H1 (cell line): Measurements from ENCODE around the gene ARHGAP21.
"Not testable (repeated sequence)": the region's sequence is repeated elsewhere in the genome, so short reads cannot be mapped to it uniquely, and the experiment has no call there.

Experiments
- BCL11A ChIP-seq, 2 experiments: IDR thresholded peaks; one replicate each; pipeline ENCODE4 v1.6.1; 2011; ENCODE audit warnings: low read depth in 2 of 2, low read length in 2 of 2, mild to moderate bottlenecking in 2 of 2
- CHD2 ChIP-seq: IDR thresholded peaks from 2 replicates; pipeline ENCODE4 v1.6.1; 2012; ENCODE audit warnings: low read length, improper control_type of control experiment
- EP300 ChIP-seq, 2 experiments: IDR thresholded peaks; 1 replicate in 1 of 2; 2 replicates in 1 of 2; pipeline ENCODE4 v1.6.1; 2011 to 2012; ENCODE audit warnings: low read depth in 2 of 2, low read length in 2 of 2, mild to moderate bottlenecking in 2 of 2, borderline replicate concordance in 1 of 2, inconsistent platforms in 1 of 2, moderate library complexity in 1 of 2
- JUN ChIP-seq: IDR thresholded peaks from 2 replicates; pipeline ENCODE4 v1.6.1; 2011; ENCODE audit warnings: low read depth, mild to moderate bottlenecking, improper control_type of control experiment, low read length
- POLR2A ChIP-seq, 2 experiments: IDR thresholded peaks; 1 replicate in 1 of 2; 2 replicates in 1 of 2; pipeline ENCODE4 v1.6.1; 2011; ENCODE audit warnings: low read depth in 2 of 2, low read length in 2 of 2, mild to moderate bottlenecking in 2 of 2; ENCODE audit errors: control extremely low read depth in 1 of 2
- POLR2AphosphoS5 ChIP-seq: IDR thresholded peaks from 2 replicates; pipeline ENCODE4 v1.6.1; 2011; ENCODE audit warnings: low read depth, low read length
- RBBP5 ChIP-seq: IDR thresholded peaks from 2 replicates; pipeline ENCODE4 v1.7.1; 2012; ENCODE audit warnings: low read depth, mild to moderate bottlenecking, inconsistent platforms, low read length, moderate library complexity, borderline replicate concordance
- SIN3A ChIP-seq, 2 experiments: IDR thresholded peaks in 1 of 2; conservative IDR thresholded peaks in 1 of 2; 2 replicates each; pipeline ENCODE4 v1.6.1; 2011 to 2012; ENCODE audit warnings: low read length in 2 of 2, improper control_type of control experiment in 1 of 2, low read depth in 1 of 2, mild to moderate bottlenecking in 1 of 2
- SP1 ChIP-seq: IDR thresholded peaks from 2 replicates; pipeline ENCODE4 v1.6.1; 2011; ENCODE audit warnings: low read depth, low read length
- TEAD4 ChIP-seq: IDR thresholded peaks from 2 replicates; pipeline ENCODE4 v1.6.1; 2012; ENCODE audit warnings: low read depth, low read length, inconsistent platforms, mixed read lengths
- YY1 ChIP-seq: IDR thresholded peaks from 2 replicates; pipeline ENCODE4 v1.6.1; 2011; ENCODE audit warnings: low read depth, mild to moderate bottlenecking, low read length
- TF ChIP-seq, protein P1 (sequence below), 3 experiments: IDR thresholded peaks; 1 replicate in 2 of 3; 2 replicates in 1 of 3; pipeline versions ENCODE4 v1.5.1 to v1.6.1; 2011; ENCODE audit warnings: low read length in 3 of 3, mild to moderate bottlenecking in 3 of 3, inconsistent platforms in 2 of 3, low read depth in 1 of 3, moderate library complexity in 1 of 3; ENCODE audit not compliant: insufficient read depth in 1 of 3; ENCODE audit errors: control extremely low read depth in 1 of 3

DNA sequence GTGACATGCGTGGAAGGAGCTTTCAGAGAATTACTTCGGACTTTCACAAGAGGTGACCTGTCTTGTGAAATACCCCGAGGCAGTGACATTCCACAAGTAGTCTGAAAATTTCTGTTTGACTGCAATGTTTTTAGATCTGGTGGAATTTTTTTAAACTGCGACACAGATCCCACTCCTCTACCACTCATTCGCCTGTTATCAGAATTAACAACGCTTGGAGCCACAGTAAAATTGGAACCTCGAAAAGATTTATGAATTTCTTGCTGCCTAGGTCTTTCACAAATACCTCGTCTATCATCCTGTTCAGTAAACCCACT is 103.7 kb downstream of the ARHGAP21 start:
- not testable (repeated sequence) for TF ChIP-seq POLR2A (IDR thresholded peaks at IDR 0.05; ENCODE audit: control extremely low read depth in 1 of 2, low read depth in 2 of 2, low read length in 2 of 2); SP1; CHD2; JUN; EP300 (IDR thresholded peaks at IDR 0.05; ENCODE audit: borderline replicate concordance in 1 of 2, low read depth in 2 of 2, low read length in 2 of 2); TEAD4; RBBP5; SIN3A (conservative IDR thresholded peaks at IDR 0.05 in 1 of 2, IDR thresholded peaks at IDR 0.05 in 1 of 2; ENCODE audit: low read depth in 1 of 2, low read length in 2 of 2); BCL11A (IDR thresholded peaks at IDR 0.05; ENCODE audit: low read depth in 2 of 2, low read length in 2 of 2); POLR2AphosphoS5; YY1
- TF ChIP-seq, protein P1, sequence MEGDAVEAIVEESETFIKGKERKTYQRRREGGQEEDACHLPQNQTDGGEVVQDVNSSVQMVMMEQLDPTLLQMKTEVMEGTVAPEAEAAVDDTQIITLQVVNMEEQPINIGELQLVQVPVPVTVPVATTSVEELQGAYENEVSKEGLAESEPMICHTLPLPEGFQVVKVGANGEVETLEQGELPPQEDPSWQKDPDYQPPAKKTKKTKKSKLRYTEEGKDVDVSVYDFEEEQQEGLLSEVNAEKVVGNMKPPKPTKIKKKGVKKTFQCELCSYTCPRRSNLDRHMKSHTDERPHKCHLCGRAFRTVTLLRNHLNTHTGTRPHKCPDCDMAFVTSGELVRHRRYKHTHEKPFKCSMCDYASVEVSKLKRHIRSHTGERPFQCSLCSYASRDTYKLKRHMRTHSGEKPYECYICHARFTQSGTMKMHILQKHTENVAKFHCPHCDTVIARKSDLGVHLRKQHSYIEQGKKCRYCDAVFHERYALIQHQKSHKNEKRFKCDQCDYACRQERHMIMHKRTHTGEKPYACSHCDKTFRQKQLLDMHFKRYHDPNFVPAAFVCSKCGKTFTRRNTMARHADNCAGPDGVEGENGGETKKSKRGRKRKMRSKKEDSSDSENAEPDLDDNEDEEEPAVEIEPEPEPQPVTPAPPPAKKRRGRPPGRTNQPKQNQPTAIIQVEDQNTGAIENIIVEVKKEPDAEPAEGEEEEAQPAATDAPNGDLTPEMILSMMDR (IDR thresholded peaks at IDR 0.05; ENCODE audit: control extremely low read depth in 1 of 3, insufficient read depth in 1 of 3, low read depth in 1 of 3, low read length in 3 of 3), result not testable (repeated sequence)
